Vagina (tissue), 2 donors: ENCODE results near the gene H6PD.

ENCODE experiments used
- POLR2A ChIP-seq, 2 donors: fragments of 450-650 bp; IDR thresholded peaks; one replicate each; pipeline ENCODE4 v1.6.1; 2017; ENCODE audit warnings: antibody characterized with exemption in 2 of 2, mild to moderate bottlenecking in 2 of 2, moderate library complexity in 2 of 2
- TF ChIP-seq, protein P1 (sequence below), 3 experiments: fragments of 450-650 bp in 2 of 3; fragments of 200-600 bp in 1 of 3; sonication (generic) in 1 of 3; IDR thresholded peaks; one replicate each; pipeline ENCODE4 v1.5.1; 2017 to 2019; ENCODE audit warnings: antibody characterized with exemption in 3 of 3, mild to moderate bottlenecking in 2 of 3, moderate library complexity in 2 of 3

DNA sequence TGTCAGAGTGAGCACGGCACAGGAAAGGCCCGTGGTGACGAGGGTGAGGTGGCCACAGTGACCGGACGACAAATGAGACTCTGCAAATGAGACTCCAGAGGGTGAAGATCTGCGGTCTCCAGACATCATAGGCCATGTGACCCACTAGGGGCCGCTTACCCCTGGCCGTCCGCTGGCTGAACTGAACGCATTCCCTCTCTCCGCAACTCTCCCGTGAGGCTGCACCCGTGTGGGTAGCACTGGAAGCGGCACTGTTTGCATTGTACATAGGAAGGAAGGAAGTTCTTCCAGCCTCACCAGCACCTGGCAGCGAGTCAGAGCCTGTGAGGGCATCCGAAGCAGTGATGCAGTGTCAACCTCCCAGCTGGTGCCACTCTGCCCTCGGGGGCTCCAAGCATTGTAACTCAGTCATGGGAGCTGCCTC is 34.5 kb downstream of the H6PD start:
- TF ChIP-seq, protein P1, sequence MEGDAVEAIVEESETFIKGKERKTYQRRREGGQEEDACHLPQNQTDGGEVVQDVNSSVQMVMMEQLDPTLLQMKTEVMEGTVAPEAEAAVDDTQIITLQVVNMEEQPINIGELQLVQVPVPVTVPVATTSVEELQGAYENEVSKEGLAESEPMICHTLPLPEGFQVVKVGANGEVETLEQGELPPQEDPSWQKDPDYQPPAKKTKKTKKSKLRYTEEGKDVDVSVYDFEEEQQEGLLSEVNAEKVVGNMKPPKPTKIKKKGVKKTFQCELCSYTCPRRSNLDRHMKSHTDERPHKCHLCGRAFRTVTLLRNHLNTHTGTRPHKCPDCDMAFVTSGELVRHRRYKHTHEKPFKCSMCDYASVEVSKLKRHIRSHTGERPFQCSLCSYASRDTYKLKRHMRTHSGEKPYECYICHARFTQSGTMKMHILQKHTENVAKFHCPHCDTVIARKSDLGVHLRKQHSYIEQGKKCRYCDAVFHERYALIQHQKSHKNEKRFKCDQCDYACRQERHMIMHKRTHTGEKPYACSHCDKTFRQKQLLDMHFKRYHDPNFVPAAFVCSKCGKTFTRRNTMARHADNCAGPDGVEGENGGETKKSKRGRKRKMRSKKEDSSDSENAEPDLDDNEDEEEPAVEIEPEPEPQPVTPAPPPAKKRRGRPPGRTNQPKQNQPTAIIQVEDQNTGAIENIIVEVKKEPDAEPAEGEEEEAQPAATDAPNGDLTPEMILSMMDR (IDR thresholded peaks at IDR 0.05): no peak
- TF ChIP-seq POLR2A (IDR thresholded peaks at IDR 0.05): no peak
